ENCODE measurements around the gene TSPAN16.

GRCh38 chr19:11278670-11279069 lies 17.3 kb upstream of the TSPAN16 start:
- TF ChIP-seq EZH2 (IDR thresholded peaks at IDR 0.05; ENCODE audit: low read depth) (no peak), CTCF (conservative IDR thresholded peaks at IDR 0.05) (no peak)

Measured in PC-9 (cell line).